AG04449 (cell line): ENCODE measurements around the gene PRICKLE2.

Experiments used
- CTCF ChIA-PET: fragments of 350-600 bp; formaldehyde crosslinking; extraction: SDS; loops from one replicate; lab custom pipeline; 2021; ENCODE audit warnings: antibody characterized with exemption; lab: Yijun Ruan, JAX
- POLR2A ChIA-PET: fragments of 400-600, 350-600 bp; formaldehyde crosslinking; extraction: SDS; loops from one replicate; lab custom pipeline; 2020; ENCODE audit warnings: antibody characterized with exemption, inconsistent platforms; lab: Yijun Ruan, JAX
- DNase-seq: peaks from one replicate; pipeline ENCODE4 v3.0.0-alpha.2; 2010; ENCODE audit warnings: low read depth, low spot score
- H3K4me3 ChIP-seq: 2 replicates; pipeline ENCODE4 v1.5.1; 2011; ENCODE audit warnings: low read depth, mild to moderate bottlenecking, control low read depth, low read length
- CTCF ChIP-seq: IDR thresholded peaks from one replicate; pipeline ENCODE4 v1.5.1; 2011; ENCODE audit warnings: mild to moderate bottlenecking, moderate library complexity, low read length, control low read depth, inconsistent platforms; ENCODE audit not compliant: insufficient read depth; ENCODE audit errors: missing control alignments

The PRICKLE2 gene

GRCh38 chr3:64216274-64217147 is 8.8 kb downstream of the PRICKLE2 start:
- TF ChIP-seq CTCF = no peak
- CTCF ChIA-PET = interaction anchor here (0.6 to 1.9 kb wide), 7 partner anchors 10 to 193 kb away, joined by 3 to 12 read pairs (median 4); partner anchors contain the start of gene PSMD6
- no peak overlapping the region for H3K4me3 ChIP-seq
- no peak for DNase-seq
- POLR2A ChIA-PET = interaction anchor here (0.6 to 1.0 kb wide), 2 partner anchors 9 to 29 kb away, joined by 3 read pairs; no protein-coding TSS in a partner anchor

DNA sequence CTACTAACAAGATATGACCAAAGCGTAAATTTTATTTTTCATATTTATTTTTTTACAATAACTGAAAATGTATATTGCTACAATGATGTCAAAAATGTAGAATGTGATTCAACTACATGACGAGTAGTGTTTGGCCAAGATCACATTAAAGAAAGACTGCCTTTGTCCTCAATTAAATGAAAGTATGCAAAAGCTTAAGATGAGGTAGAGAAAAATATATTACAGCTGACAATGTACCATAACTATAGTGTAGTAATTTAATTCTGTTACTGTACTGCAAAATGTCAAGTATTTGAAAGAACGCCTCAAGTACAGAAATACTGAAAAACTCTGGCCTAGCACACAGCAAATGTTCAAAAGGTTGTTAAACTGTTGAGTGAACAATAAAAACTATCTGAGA is 9.7 kb downstream of the PRICKLE2 start:
- POLR2A ChIA-PET = no interaction called here
- CTCF ChIA-PET = interaction anchor here (0.6 to 1.9 kb wide), 12 partner anchors 8 to 223 kb away, joined by 3 to 12 read pairs (median 3); partner anchors contain the start of gene PSMD6
- H3K4me3 ChIP-seq = no peak overlapping the region
- TF ChIP-seq CTCF = no peak
- no peak for DNase-seq

- CTCF ChIA-PET = interaction anchor here (0.6 to 1.9 kb wide), 9 partner anchors 8 to 222 kb away, joined by 3 to 12 read pairs (median 3); no protein-coding TSS in a partner anchor
- no peak for DNase-seq
- no peak overlapping the region for H3K4me3 ChIP-seq
- no peak for TF ChIP-seq CTCF
- POLR2A ChIA-PET = no interaction called here
Observed at GRCh38 chr3:64215103-64215502, 10.2 kb downstream of the PRICKLE2 start.

GRCh38 chr3:64214381-64215018 is 10.8 kb downstream of the PRICKLE2 start:
- no peak for TF ChIP-seq CTCF
- POLR2A ChIA-PET = no interaction called here
- CTCF ChIA-PET = interaction anchor here (0.6 to 1.6 kb wide), 6 partner anchors 8 to 222 kb away, joined by 3 to 5 read pairs (median 3); no protein-coding TSS in a partner anchor
- H3K4me3 ChIP-seq = no peak overlapping the region
- no peak for DNase-seq

DNA sequence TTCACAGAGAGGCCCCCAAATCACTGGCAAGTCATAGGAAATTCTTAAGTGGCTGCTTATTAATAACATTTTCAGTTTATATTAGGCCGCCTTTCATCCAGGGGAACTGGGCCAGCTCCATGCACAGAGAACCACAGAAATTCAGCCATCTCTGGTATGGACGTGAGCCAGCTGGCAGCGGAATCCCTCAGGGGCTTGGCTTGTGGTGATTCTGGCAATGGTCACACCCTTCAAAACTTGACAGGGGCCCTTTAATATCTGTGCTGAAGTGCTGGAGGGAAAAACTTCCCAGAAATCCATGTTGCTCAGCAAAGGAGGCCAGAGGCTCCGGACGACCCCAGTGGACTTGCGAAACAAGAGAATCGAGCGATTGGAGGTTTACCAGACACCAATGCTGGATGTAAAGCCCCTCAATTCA is 11.3 kb downstream of the PRICKLE2 start:
- no peak overlapping the region for H3K4me3 ChIP-seq
- ChIA-PET CTCF (interaction anchor here (1.6 kb wide), 1 partner anchor 9 kb away, joined by 5 read pairs; no protein-coding TSS in a partner anchor), POLR2A (no interaction called here)
- TF ChIP-seq CTCF = no peak
- DNase-seq = no peak
